Amygdala (tissue), 56 donors: ENCODE results near the gene SLIT1.

ENCODE experiments used
- DNase-seq, 56 donors: peaks; one replicate each; lab custom pipeline; 2025; lab: John Stamatoyannopoulos, UW

Gene SLIT1

GRCh38 chr10:97120370-97120769, 65.4 kb downstream of the SLIT1 start:
- no peak for DNase-seq

GRCh38 chr10:97119058-97119745, 66.6 kb downstream of the SLIT1 start:
- DNase-seq: no peak

GRCh38 chr10:97117372-97117771, 68.4 kb downstream of the SLIT1 start:
- no peak for DNase-seq

- peak in 2 of 56 donors; percentile 16 to 39 for DNase-seq
These were observed 69.1 kb downstream of the SLIT1 start for GRCh38 chr10:97116462-97117162.

GRCh38 chr10:97115846-97116245, 69.9 kb downstream of the SLIT1 start:
- no peak for DNase-seq

- no peak for DNase-seq
These were observed 74.1 kb downstream of the SLIT1 start for GRCh38 chr10:97111615-97112014.

- DNase-seq: peak in 20 of 56 donors; percentile 9 to 68 (median 28)
These were observed 76.2 kb downstream of the SLIT1 start for GRCh38 chr10:97109547-97109946.

- no peak for DNase-seq
These were observed 78.2 kb downstream of the SLIT1 start for GRCh38 chr10:97107551-97107950.

- DNase-seq: no peak
These were observed 79.6 kb downstream of the SLIT1 start for GRCh38 chr10:97106207-97106606.

GRCh38 chr10:97105303-97105702, 80.5 kb downstream of the SLIT1 start:
- no peak for DNase-seq

GRCh38 chr10:97103316-97104080, 82.3 kb downstream of the SLIT1 start:
- DNase-seq: no peak

GRCh38 chr10:97102441-97102840, 83.3 kb downstream of the SLIT1 start:
- DNase-seq: no peak

GRCh38 chr10:97101166-97101940, 84.4 kb downstream of the SLIT1 start:
- DNase-seq: no peak

- DNase-seq: no peak
These were observed 85.1 kb downstream of the SLIT1 start for GRCh38 chr10:97100657-97101056.

- DNase-seq: no peak
These were observed 85.9 kb downstream of the SLIT1 start for GRCh38 chr10:97099868-97100267.

- no peak for DNase-seq
These were observed 86.7 kb downstream of the SLIT1 start for GRCh38 chr10:97099089-97099488.

- no peak for DNase-seq
These were observed 88.7 kb downstream of the SLIT1 start for GRCh38 chr10:97097084-97097433.

GRCh38 chr10:97096261-97097083, 89.3 kb downstream of the SLIT1 start:
- peak in 13 of 56 donors; percentile 15 to 72 (median 27) for DNase-seq

- DNase-seq: no peak
These were observed 90.0 kb downstream of the SLIT1 start for GRCh38 chr10:97095701-97096260.

- DNase-seq: no peak
These were observed 95.1 kb downstream of the SLIT1 start for GRCh38 chr10:97090644-97091043.
